GM13977 (cell line): ENCODE measurements around the gene PRSS12.

Experiments
- DNase-seq: peaks from one replicate; pipeline ENCODE4 v3.0.0; 2012; ENCODE audit warnings: low spot score
- in situ Hi-C: fragments of 300-500 bp; cut with MboI; formaldehyde crosslinking; loops from one replicate; pipeline ENCODE4 v1.12.0; 2022; ENCODE audit warnings: low sequenced_read_pairs, low pct_unique_long_range_greater_than_20kb, mixed read lengths, inconsistent platforms; ENCODE audit not compliant: unreplicated experiment
- TF ChIP-seq, protein P1 (sequence below): IDR thresholded peaks from 2 replicates; pipeline ENCODE4 v1.5.1; 2012; ENCODE audit warnings: mild to moderate bottlenecking, control low read depth; ENCODE audit not compliant: insufficient read depth; ENCODE audit errors: extremely low read depth, missing control alignments

The PRSS12 gene

DNA sequence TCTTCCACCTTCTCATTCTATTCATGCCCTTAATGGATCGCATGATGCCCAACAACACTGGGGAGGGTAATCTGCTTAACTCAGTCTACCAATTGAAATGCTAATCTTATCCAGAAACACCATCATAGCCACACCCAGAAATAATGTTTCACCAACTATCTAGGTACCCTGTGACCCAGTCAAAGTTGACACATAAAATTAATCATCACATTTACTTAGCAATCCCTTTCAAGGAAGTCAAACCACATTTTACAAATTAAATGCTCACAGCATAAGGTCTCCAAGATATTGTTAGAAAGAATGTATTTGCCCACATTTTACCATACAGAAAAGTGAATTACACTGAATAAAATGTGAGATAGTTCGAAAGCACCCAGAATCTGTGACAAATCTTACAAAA, 92.5 kb downstream of the PRSS12 start:
- in situ Hi-C loops: no loop called here
- no peak for DNase-seq
- TF ChIP-seq, protein P1, sequence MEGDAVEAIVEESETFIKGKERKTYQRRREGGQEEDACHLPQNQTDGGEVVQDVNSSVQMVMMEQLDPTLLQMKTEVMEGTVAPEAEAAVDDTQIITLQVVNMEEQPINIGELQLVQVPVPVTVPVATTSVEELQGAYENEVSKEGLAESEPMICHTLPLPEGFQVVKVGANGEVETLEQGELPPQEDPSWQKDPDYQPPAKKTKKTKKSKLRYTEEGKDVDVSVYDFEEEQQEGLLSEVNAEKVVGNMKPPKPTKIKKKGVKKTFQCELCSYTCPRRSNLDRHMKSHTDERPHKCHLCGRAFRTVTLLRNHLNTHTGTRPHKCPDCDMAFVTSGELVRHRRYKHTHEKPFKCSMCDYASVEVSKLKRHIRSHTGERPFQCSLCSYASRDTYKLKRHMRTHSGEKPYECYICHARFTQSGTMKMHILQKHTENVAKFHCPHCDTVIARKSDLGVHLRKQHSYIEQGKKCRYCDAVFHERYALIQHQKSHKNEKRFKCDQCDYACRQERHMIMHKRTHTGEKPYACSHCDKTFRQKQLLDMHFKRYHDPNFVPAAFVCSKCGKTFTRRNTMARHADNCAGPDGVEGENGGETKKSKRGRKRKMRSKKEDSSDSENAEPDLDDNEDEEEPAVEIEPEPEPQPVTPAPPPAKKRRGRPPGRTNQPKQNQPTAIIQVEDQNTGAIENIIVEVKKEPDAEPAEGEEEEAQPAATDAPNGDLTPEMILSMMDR: no peak

DNA sequence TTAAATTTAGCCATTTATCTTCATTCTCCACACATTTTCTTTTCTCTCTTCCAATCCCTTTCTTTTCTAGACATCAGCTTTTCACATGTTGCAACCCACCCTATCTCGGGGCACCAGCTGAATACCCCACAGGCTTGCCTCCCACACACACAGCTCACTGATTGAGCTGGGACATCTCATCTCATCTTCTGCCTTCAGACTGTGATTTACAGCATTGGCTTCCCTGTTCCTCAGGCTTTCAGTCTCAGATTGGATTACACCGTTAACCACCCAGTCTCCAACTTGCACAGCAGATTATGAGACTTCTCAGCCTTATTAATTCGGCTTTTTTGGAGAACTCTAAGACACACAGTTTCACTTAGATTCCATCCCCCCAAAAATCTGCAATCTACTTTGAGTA, 93.7 kb downstream of the PRSS12 start:
- in situ Hi-C loops: no loop called here
- TF ChIP-seq, protein P1: no peak
- DNase-seq: no peak

DNA sequence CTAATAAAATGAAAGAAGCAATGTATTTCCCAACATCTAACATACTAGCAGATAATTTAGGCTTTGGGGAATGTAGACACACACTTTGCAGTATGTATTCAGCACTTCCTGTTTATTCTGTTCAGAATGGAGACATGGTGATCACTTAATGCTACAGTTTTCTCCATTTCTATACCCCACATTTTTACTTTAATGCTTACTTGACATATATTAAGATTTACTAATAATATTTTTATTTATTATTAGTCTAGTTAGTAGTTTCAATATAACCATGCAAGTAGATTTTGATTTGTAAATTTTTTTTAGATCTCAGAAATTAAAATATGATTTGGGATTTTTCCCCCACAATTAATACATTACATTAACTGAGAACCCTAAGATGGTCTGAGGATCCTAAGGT, 98.4 kb downstream of the PRSS12 start:
- in situ Hi-C loops: no loop called here
- DNase-seq: no peak
- TF ChIP-seq, protein P1: no peak

DNA sequence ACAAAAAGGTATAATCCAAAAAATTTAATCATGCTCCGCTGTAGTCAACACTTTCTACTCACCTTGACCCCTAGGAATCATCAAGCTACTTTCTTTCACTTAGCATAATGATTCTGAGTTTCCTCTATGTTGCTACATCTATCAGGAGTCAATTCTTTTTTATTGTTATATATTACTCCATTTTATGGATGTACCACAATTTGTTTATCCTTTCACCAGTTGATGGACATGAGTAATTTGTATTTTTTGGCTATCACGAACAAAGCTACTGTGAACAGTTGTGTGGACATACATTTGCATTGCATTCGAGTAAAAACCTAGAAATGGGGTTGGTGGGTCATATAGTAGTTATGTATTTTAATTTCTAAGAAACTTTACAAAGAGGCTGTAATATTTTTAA, 102.9 kb downstream of the PRSS12 start:
- no peak for DNase-seq
- in situ Hi-C loops: no loop called here
- TF ChIP-seq, protein P1: no peak

DNA sequence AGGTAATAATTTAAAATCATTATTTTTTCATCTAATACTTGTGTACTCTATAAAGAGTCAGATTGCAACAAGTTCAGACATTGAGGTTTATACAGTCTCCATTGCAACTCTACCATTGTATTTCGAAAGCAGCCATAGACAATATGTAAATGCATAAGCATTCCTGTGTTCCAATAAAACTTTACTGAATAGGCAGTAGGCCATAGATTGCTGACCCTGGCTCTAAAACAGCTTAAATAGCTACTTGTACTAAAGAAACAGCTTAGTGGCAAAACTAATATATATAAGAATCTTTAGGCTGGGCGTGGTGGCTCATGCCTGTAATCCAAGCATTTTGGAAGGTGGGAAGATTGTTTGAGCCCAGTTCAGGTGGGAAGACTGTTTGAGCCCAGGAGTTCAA, 115.3 kb downstream of the PRSS12 start:
- TF ChIP-seq, protein P1: no peak
- in situ Hi-C loops: no loop called here
- no peak for DNase-seq

DNA sequence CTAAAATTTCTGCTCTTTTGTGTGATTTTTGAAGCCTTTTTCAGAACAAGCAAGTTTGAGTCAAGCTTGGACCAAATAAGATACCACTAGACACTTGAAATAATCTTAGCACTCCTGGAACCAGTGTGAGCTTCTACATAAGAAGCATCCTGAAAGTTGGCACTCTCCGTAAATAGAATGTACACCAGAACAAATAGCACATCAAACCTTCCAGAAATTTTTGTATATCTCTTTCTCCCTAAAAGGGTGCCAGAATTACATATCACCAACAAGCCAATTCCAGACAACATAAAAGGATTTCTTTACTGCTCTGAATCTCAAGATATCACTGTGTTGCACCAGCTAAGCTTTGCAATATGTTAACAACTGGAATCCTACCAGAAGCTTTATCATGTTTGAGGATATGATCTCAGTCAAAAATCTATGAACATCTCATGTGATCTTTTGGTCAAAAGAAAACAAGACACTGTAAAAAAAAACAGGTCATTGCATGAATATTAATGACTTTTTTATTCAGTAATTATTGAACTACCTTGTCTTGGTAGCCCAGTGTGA, 117.2 kb downstream of the PRSS12 start:
- no peak for DNase-seq
- in situ Hi-C loops: no loop called here
- TF ChIP-seq, protein P1: no peak
